ENCODE results near the gene STK10. TPM values are rescaled to one million over a fixed set of nuclear protein-coding genes. Genes with fewer than 3 reads are reported as not detected.
"Not testable (repeated sequence)": the region's sequence is repeated elsewhere in the genome, so short reads cannot be mapped to it uniquely, and the experiment has no call there.

The STK10 gene
- total RNA-seq, 2 donors from 2014 or later, result 42.9 to 92.2 TPM

- Mint-ChIP-seq H3K27ac (no peak overlapping the region), H3K9me3 (no peaks in the 10 kb centered on the region), H3K36me3 (no peaks in the 10 kb centered on the region)
- ATAC-seq, result no peak
- no peak for DNase-seq (ENCODE audit: low spot score in 2 of 2)
Observed at GRCh38 chr5:172199446-172199845, 11.4 kb upstream of the STK10 start.

DNA sequence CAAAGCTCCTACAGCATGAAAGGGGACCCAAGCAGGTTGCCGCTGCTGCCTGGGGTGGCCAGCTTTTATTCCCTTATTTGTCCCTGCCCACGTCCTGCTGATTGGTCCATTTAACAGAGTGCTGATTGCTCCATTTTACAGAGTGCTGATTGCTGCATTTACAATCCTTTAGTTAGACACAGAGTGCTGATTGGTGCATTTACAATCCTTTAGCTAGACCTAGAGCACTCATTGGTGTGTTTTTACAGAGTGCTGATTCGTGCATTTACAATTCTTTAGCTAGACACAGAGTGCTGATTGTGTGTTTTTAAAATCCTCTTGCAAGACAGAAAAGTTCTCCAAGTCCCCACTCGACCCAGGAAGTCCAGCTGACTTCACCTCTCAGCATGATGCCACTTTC is 9.8 kb upstream of the STK10 start:
- not testable (repeated sequence) for DNase-seq (ENCODE audit: low spot score in 2 of 2); ATAC-seq; H3K36me3 Mint-ChIP-seq; H3K27ac Mint-ChIP-seq; H3K9me3 Mint-ChIP-seq

DNA sequence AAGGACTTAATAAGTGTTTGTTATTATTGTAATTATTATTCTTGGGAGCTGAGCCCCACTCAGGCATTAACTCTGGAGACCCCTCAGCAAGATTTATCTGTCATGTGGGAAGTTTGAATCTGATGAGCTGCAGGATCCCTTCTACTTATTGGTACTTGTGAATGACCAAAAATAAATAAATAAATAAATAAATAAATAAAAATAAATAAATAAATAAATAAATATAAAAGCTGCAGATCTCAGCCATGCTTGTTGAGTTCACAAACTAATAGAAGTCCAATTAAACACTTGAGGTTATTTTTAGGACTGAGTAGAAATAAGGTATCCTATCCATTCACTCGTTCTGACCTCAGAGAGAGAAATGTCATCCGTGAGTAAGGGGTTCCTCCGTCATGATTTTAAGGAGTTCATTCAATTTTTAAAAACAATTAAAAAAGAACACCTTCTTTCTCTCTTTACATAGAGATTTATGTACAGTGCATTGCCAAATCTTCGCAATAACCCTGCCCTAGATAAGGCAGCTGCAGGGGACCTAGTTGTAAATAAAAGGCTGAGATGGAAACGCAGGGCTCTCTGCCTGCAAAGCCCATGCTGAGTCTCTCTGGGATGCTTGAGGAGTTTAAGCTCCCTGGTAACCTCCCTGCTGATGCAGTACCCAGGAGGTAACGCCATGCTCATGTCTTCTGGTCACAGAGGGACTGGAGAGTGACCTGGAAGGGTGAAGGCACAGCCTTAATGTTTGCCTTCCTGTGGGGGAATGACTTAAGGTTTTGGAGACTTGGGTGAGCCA is 7.2 kb upstream of the STK10 start:
- ATAC-seq (no peak), DNase-seq (ENCODE audit: low spot score in 2 of 2) (peak in 1 of 2 donors; percentile 18)
- Mint-ChIP-seq H3K27ac (no peak overlapping the region), H3K9me3 (no peaks in the 10 kb centered on the region), H3K36me3 (no peaks in the 10 kb centered on the region)

DNA sequence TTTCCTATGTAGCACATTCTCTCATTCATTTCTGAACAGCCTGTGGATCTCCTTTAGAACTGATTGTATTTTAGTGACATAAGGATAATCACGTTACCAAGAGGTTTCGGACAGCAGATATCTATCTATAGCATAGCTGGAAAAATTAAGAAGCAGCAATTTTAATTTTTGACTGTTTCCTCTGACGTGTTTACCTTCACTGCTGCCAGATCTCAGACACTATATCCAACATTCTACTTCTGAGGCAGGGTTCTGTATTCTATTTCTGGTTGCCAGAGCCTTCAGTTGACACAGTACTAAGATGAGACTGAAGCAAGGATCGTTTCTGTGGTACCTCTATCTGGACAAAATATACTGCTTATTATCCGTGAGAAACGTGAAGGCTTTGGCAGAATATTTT is 5.8 kb upstream of the STK10 start, which contains the start of gene EFCAB9:
Gene EFCAB9, plus strand, starts transcription at position 301 of the 400 bp plus-strand sequence. Its CDS starts 1 bp downstream, at position 302.
- H3K9me3 Mint-ChIP-seq, result no peaks in the 10 kb centered on the region
- H3K27ac Mint-ChIP-seq, result no peak within 1 kb of the TSS
- H3K36me3 Mint-ChIP-seq, result no peaks in the 10 kb centered on the region
- no peak for DNase-seq (ENCODE audit: low spot score in 2 of 2)
- no peak for ATAC-seq

- ATAC-seq (no peak), DNase-seq (ENCODE audit: low spot score in 2 of 2) (no peak)
- Mint-ChIP-seq H3K27ac (no peak overlapping the region), H3K9me3 (no peaks in the 10 kb centered on the region), H3K36me3 (peaks cover 6 to 8% of the 10 kb centered on the region in 2 donors)
Observed at GRCh38 chr5:172189693-172190296, 1.8 kb upstream of the STK10 start.

DNA sequence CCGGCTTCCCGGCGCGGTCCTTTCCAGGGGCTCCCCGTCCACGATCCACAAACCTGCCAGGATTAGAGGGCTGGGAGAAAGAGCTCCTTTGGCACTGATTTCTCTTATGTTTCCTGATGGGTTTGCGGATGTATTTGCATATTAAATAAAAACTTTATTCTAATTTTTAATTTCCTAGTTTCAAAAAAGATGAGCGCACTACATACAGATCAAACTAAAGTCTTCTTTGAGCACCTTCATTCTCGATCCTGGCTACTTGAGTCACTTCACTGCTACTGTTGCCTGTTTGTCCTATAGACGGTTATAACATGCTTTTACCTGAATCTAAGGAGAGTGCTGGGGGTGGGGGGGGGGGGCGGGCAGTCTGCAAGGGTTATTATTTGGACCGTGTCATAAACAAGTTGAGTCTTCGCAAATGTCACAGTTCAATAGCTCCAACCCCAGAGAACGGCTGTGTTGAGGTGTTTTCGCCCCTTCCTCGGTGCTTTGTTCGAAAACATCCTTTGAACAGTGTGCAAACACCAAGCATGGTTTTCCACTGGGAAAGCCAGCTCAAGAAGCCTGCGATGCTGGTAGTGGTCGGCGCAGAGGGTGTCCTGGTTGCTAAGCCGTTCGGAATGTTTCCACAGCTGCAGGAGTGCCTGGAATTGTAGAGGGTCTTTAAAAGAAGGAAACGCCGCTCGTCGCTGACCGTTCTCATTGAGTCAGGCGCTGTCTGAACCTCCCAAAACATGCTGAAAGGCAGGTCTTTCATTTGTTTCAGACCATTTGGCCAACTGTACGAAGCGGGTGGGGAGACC is 1.1 kb upstream of the STK10 start:
- Mint-ChIP-seq H3K27ac (peak overlapping the region in 1 of 2 donors; percentile 95), H3K36me3 (peaks cover 6 to 8% of the 10 kb centered on the region in 2 donors), H3K9me3 (no peaks in the 10 kb centered on the region)
- ATAC-seq (no peak), DNase-seq (ENCODE audit: low spot score in 2 of 2) (peak in 1 of 2 donors; percentile 13)

- Mint-ChIP-seq H3K9me3 (no peaks in the 10 kb centered on the region), H3K27ac (peak overlapping the region; percentile 94 to 95), H3K36me3 (peaks cover 8 to 13% of the 10 kb centered on the region in 2 donors)
- peak; percentile 64 to 84 for DNase-seq (ENCODE audit: low spot score in 2 of 2)
- peak; percentile 48 to 66 for ATAC-seq
Observed at GRCh38 chr5:172187118-172188032, 649 bp downstream of the STK10 start.

- no peak for ATAC-seq
- H3K27ac Mint-ChIP-seq, result peak overlapping the region; percentile 94 to 95
- H3K36me3 Mint-ChIP-seq, result peaks cover 8 to 13% of the 10 kb centered on the region in 2 donors
- H3K9me3 Mint-ChIP-seq, result no peaks in the 10 kb centered on the region
- no peak for DNase-seq (ENCODE audit: low spot score in 2 of 2)
Observed at GRCh38 chr5:172186114-172186695, 1.8 kb downstream of the STK10 start.

GRCh38 chr5:172185096-172185461 is 2.9 kb downstream of the STK10 start:
- H3K36me3 Mint-ChIP-seq, result peaks cover 8 to 13% of the 10 kb centered on the region in 2 donors
- no peak for DNase-seq (ENCODE audit: low spot score in 2 of 2)
- no peak for ATAC-seq
- H3K27ac Mint-ChIP-seq, result peak overlapping the region; percentile 94 to 95
- no peaks in the 10 kb centered on the region for H3K9me3 Mint-ChIP-seq

- peaks cover 8 to 13% of the 10 kb centered on the region in 2 donors for H3K36me3 Mint-ChIP-seq
- peak overlapping the region in 1 of 2 donors; percentile 95 for H3K27ac Mint-ChIP-seq
- no peaks in the 10 kb centered on the region for H3K9me3 Mint-ChIP-seq
- DNase-seq (ENCODE audit: low spot score in 2 of 2) (no peak), ATAC-seq (no peak)
Observed at GRCh38 chr5:172183881-172184280, 4.1 kb downstream of the STK10 start.

GRCh38 chr5:172182291-172182690 is 5.7 kb downstream of the STK10 start:
- DNase-seq (ENCODE audit: low spot score in 2 of 2), result no peak
- H3K27ac Mint-ChIP-seq, result no peak overlapping the region
- H3K36me3 Mint-ChIP-seq, result peaks cover 8 to 20% of the 10 kb centered on the region in 2 donors
- no peak for ATAC-seq
- H3K9me3 Mint-ChIP-seq, result no peaks in the 10 kb centered on the region

- peak overlapping the region; percentile 89 to 91 for H3K27ac Mint-ChIP-seq
- no peak for DNase-seq (ENCODE audit: low spot score in 2 of 2)
Observed at GRCh38 chr5:172180936-172181335, 7.1 kb downstream of the STK10 start.

GRCh38 chr5:172178991-172179989 is 8.7 kb downstream of the STK10 start:
- Mint-ChIP-seq H3K27ac (peak overlapping the region; percentile 89 to 97), H3K9me3 (no peaks in the 10 kb centered on the region), H3K36me3 (peaks cover 5 to 15% of the 10 kb centered on the region in 2 donors)
- ATAC-seq (peak; percentile 46 to 56), DNase-seq (ENCODE audit: low spot score in 2 of 2) (peak; percentile 47 to 68)

More at GRCh38 chr5:172180936-172181335, 7.1 kb downstream of the STK10 start:
- ATAC-seq, result no peak
- peaks cover 7 to 20% of the 10 kb centered on the region in 2 donors for H3K36me3 Mint-ChIP-seq
- no peaks in the 10 kb centered on the region for H3K9me3 Mint-ChIP-seq

GRCh38 chr5:172178301-172178987 is 9.6 kb downstream of the STK10 start:
- peaks cover 5 to 22% of the 10 kb centered on the region in 2 donors for H3K36me3 Mint-ChIP-seq
- peak overlapping the region; percentile 89 to 97 for H3K27ac Mint-ChIP-seq
- ATAC-seq (peak; percentile 6 to 20), DNase-seq (ENCODE audit: low spot score in 2 of 2) (peak; percentile 52 to 67)
- no peaks in the 10 kb centered on the region for H3K9me3 Mint-ChIP-seq

Data from activated naive CD4-positive, alpha-beta T cell treated with anti-CD3 and anti-CD28 coated beads, Interleukin-2, amount 50 U/mL, for 72 hours (primary cell).